ENCODE data around the gene MCEE.

The MCEE gene

GRCh38 chr2:71082402-71083252 lies 47.4 kb downstream of the MCEE start:
- no peak for DNase-seq (ENCODE audit: low read depth in 2 of 2)

GRCh38 chr2:71078624-71079023 lies 51.4 kb downstream of the MCEE start:
- no peak for DNase-seq (ENCODE audit: low read depth in 2 of 2)

GRCh38 chr2:71074893-71075395 lies 55.1 kb downstream of the MCEE start:
- DNase-seq (ENCODE audit: low read depth in 2 of 2) = no peak

- no peak for DNase-seq (ENCODE audit: low read depth in 2 of 2)
Observed at GRCh38 chr2:71073475-71073874, 56.6 kb downstream of the MCEE start.

GRCh38 chr2:71072492-71072891 lies 57.5 kb downstream of the MCEE start:
- no peak for DNase-seq (ENCODE audit: low read depth in 2 of 2)

GRCh38 chr2:71071681-71072398 lies 58.2 kb downstream of the MCEE start:
- peak in 1 of 2 donors; percentile 23 for DNase-seq (ENCODE audit: low read depth in 2 of 2)

- no peak for DNase-seq (ENCODE audit: low read depth in 2 of 2)
Observed at GRCh38 chr2:71070294-71071093, 59.5 kb downstream of the MCEE start.

GRCh38 chr2:71069376-71069775 lies 60.7 kb downstream of the MCEE start:
- no peak for DNase-seq (ENCODE audit: low read depth in 2 of 2)

- peak; percentile 93 to 95 for DNase-seq (ENCODE audit: low read depth in 2 of 2)
Observed at GRCh38 chr2:71068218-71069035, 61.6 kb downstream of the MCEE start, which contains the start of gene NAGK. Gene NAGK (plus strand): TSS chr2:71068648. CDS start chr2:71068684, 36 bp downstream.

GRCh38 chr2:71067567-71068217 lies 62.3 kb downstream of the MCEE start:
- DNase-seq (ENCODE audit: low read depth in 2 of 2) = no peak

GRCh38 chr2:71066856-71067255 lies 63.2 kb downstream of the MCEE start:
- no peak for DNase-seq (ENCODE audit: low read depth in 2 of 2)

- DNase-seq (ENCODE audit: low read depth in 2 of 2) = no peak
Observed at GRCh38 chr2:71064754-71065621, 65.0 kb downstream of the MCEE start.

GRCh38 chr2:71064110-71064611 lies 65.9 kb downstream of the MCEE start:
- DNase-seq (ENCODE audit: low read depth in 2 of 2) = no peak

GRCh38 chr2:71063216-71063615 lies 66.8 kb downstream of the MCEE start:
- DNase-seq (ENCODE audit: low read depth in 2 of 2) = no peak

GRCh38 chr2:71060871-71061270 lies 69.2 kb downstream of the MCEE start:
- no peak for DNase-seq (ENCODE audit: low read depth in 2 of 2)

GRCh38 chr2:71060211-71060610 lies 69.8 kb downstream of the MCEE start:
- no peak for DNase-seq (ENCODE audit: low read depth in 2 of 2)

Data from stimulated activated CD8-positive, alpha-beta memory T cell treated with anti-CD3 and anti-CD28 coated beads, Interleukin-2, amount 100 ng/mL, for 1 hour (primary cell).